Bronchial epithelial cell (primary cell): ENCODE data around the gene FAM98B. TPM values are rescaled to one million over a fixed set of nuclear protein-coding genes. Genes with fewer than 3 reads are reported as not detected.

Source experiments
- DNase-seq: peaks from one replicate; pipeline ENCODE4 v3.0.0-alpha.2; 2010; ENCODE audit warnings: low read depth
- FAIRE-seq: peaks from 2 replicates; lab custom pipeline; 2011; peaks lifted over from hg19 to GRCh38; lab: Jason Lieb, UNC
- H3K27me3 ChIP-seq: 2 replicates; pipeline ENCODE4 v1.5.1; 2011; ENCODE audit warnings: low read length; ENCODE audit not compliant: control insufficient read depth, insufficient read depth
- H3K36me3 ChIP-seq: 2 replicates; pipeline ENCODE4 v1.5.1; 2011; ENCODE audit warnings: low read length; ENCODE audit not compliant: control insufficient read depth, insufficient read depth
- H3K4me3 ChIP-seq: 2 replicates; pipeline ENCODE4 v1.5.1; 2011; ENCODE audit warnings: mild to moderate bottlenecking, low read depth, low read length, control low read depth
- CTCF ChIP-seq: IDR thresholded peaks from 2 replicates; pipeline ENCODE4 v1.5.1; 2011; ENCODE audit warnings: mild to moderate bottlenecking, moderate library complexity, low read length, control low read depth, inconsistent platforms; ENCODE audit not compliant: insufficient read depth, severe bottlenecking
- total RNA-seq: library from RNA; depleted of rRNA; stranded (reverse); fragments of >200 nt; gene quantifications from 2 replicates; pipeline ENCODE4 v1.2.1, GENCODE V29; 2014

The FAM98B gene
- total RNA-seq, 1 donor from 2014 or later, result 6.8 TPM

- no peak for FAIRE-seq
Measured at GRCh38 chr15:38509152-38509551, 55.2 kb downstream of the FAM98B start.

GRCh38 chr15:38512901-38513300 is 59.0 kb downstream of the FAM98B start:
- no peaks in the 10 kb centered on the region for H3K36me3 ChIP-seq
- no peak for FAIRE-seq
- DNase-seq, result no peak
- TF ChIP-seq CTCF, result no peak
- no peak overlapping the region for H3K4me3 ChIP-seq
- no peaks in the 10 kb centered on the region for H3K27me3 ChIP-seq

More at GRCh38 chr15:38509152-38509551, 55.2 kb downstream of the FAM98B start:
- H3K4me3 ChIP-seq, result no peak overlapping the region
- DNase-seq, result no peak
- H3K27me3 ChIP-seq, result no peaks in the 10 kb centered on the region
- H3K36me3 ChIP-seq, result no peaks in the 10 kb centered on the region
- no peak for TF ChIP-seq CTCF

GRCh38 chr15:38514601-38515000 is 60.7 kb downstream of the FAM98B start:
- H3K27me3 ChIP-seq, result no peaks in the 10 kb centered on the region
- no peak overlapping the region for H3K4me3 ChIP-seq
- TF ChIP-seq CTCF, result no peak
- FAIRE-seq, result no peak
- H3K36me3 ChIP-seq, result no peaks in the 10 kb centered on the region
- DNase-seq, result no peak

GRCh38 chr15:38516626-38517025 is 62.7 kb downstream of the FAM98B start:
- Histone ChIP-seq H3K36me3 (no peaks in the 10 kb centered on the region), H3K27me3 (no peaks in the 10 kb centered on the region), H3K4me3 (no peak overlapping the region)
- no peak for TF ChIP-seq CTCF
- DNase-seq (no peak), FAIRE-seq (peak; percentile 80)

GRCh38 chr15:38517312-38517975 is 63.5 kb downstream of the FAM98B start:
- TF ChIP-seq CTCF, result no peak
- no peak for FAIRE-seq
- DNase-seq, result no peak
- Histone ChIP-seq H3K27me3 (no peaks in the 10 kb centered on the region), H3K36me3 (no peaks in the 10 kb centered on the region), H3K4me3 (no peak overlapping the region)

- DNase-seq, result no peak
- Histone ChIP-seq H3K4me3 (no peak overlapping the region), H3K27me3 (no peaks in the 10 kb centered on the region), H3K36me3 (no peaks in the 10 kb centered on the region)
- TF ChIP-seq CTCF, result no peak
- no peak for FAIRE-seq
Measured at GRCh38 chr15:38518084-38518483, 64.2 kb downstream of the FAM98B start.
